GM13976 (cell line): ENCODE data around the gene CFAP70.

Source experiments
- DNase-seq: peaks from one replicate; pipeline ENCODE4 v3.0.0; 2012; ENCODE audit warnings: low spot score
- in situ Hi-C: fragments of 300-500 bp; cut with MboI; formaldehyde crosslinking; loops from one replicate; pipeline ENCODE4 v1.12.0; 2022; ENCODE audit warnings: low sequenced_read_pairs, mixed read lengths, inconsistent platforms; ENCODE audit not compliant: unreplicated experiment
- TF ChIP-seq, protein P1 (sequence below): IDR thresholded peaks from 2 replicates; pipeline ENCODE4 v1.5.1; 2012; ENCODE audit warnings: borderline replicate concordance, mild to moderate bottlenecking; ENCODE audit not compliant: insufficient read depth; ENCODE audit errors: extremely low read depth, missing control alignments, control extremely low read depth

The CFAP70 gene

GRCh38 chr10:73210395-73211105 lies 148.1 kb downstream of the CFAP70 start:
- in situ Hi-C loops: no loop called here
- DNase-seq: no peak
- TF ChIP-seq, protein P1, sequence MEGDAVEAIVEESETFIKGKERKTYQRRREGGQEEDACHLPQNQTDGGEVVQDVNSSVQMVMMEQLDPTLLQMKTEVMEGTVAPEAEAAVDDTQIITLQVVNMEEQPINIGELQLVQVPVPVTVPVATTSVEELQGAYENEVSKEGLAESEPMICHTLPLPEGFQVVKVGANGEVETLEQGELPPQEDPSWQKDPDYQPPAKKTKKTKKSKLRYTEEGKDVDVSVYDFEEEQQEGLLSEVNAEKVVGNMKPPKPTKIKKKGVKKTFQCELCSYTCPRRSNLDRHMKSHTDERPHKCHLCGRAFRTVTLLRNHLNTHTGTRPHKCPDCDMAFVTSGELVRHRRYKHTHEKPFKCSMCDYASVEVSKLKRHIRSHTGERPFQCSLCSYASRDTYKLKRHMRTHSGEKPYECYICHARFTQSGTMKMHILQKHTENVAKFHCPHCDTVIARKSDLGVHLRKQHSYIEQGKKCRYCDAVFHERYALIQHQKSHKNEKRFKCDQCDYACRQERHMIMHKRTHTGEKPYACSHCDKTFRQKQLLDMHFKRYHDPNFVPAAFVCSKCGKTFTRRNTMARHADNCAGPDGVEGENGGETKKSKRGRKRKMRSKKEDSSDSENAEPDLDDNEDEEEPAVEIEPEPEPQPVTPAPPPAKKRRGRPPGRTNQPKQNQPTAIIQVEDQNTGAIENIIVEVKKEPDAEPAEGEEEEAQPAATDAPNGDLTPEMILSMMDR: no peak

DNA sequence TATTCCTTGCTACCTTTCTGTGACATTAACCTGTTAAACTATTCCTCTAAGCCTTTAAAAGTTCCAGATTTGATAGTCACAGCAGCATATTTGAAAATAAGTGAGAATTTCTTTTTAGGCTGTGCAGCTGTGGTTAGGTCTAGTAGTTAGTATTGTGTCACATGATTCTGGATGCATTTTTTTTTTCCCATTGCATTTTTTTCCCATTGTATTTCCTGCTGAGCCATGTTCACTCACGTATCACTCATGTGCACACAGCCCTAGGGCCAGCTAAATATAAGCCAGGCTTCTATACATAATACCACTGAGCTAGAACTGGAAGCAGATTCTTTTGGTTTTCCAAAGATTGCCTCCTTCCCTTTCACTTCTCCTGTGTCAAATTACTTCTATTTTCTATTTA lies 149.0 kb downstream of the CFAP70 start:
- DNase-seq: no peak
- TF ChIP-seq, protein P1: no peak
- in situ Hi-C loops: no loop called here

DNA sequence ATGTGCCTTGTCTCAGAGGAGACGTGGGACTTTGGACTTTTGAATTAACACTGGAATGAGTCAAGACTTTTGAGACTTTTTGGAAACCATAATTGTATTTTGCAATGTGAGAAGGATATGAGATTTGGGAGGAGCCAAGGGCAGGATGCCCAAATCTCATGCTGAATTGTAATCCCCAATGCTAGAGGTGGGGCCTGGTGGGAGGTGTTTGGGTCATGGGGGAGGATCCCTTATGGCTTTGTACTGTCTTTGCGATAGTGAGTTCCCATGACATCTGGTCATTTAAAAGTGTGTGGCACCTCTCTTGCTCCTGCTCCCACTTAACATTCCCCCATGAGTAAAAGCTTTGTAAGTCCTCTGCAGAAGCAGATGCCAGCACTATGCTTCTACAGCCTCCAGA lies 150.8 kb downstream of the CFAP70 start:
- TF ChIP-seq, protein P1: no peak
- DNase-seq: no peak
- in situ Hi-C loops: no loop called here

DNA sequence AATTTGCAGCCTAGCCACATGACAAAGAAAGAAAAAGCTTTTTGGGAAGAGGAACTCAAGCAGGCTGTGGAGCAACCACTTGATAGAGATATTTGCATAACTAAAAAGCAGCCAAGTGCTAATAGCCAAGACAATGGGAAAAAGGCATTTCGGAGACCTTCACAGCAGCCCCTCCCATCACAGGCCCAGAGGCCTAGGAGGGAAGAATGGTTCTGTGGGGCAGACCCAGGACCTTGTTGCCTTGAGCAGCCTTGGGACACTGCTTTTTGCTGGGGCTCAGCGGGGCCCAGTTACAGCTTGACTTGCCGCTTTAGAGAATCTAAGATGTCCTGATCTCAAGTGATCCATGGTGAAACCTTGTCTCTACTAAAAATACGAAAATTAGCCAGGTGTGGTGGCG lies 152.3 kb downstream of the CFAP70 start:
- DNase-seq: no peak
- in situ Hi-C loops: no loop called here
- TF ChIP-seq, protein P1: no peak

DNA sequence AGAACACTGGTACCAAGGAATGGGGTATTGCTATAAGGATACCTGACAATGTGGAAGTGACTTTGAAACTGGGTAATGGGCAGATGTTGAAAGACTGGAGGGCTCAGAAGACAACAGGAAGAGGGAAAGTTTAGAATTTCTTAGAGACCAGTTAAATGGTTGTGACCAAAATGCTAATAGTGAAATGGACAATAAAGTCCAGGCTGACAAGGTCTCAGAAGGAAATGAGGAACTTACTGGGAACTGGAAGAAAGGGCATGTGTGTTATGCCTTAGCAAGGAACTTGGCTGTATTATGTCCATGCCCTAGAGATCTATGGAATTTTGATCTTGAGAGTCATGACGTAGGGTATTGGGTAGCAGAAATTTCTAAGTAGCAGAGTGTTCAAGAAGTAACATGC lies 152.8 kb downstream of the CFAP70 start:
- no peak for DNase-seq
- TF ChIP-seq, protein P1: no peak
- in situ Hi-C loops: no loop called here

- TF ChIP-seq, protein P1: no peak
- no peak for DNase-seq
- in situ Hi-C loops: no loop called here
Measured at GRCh38 chr10:73205081-73205480, 153.6 kb downstream of the CFAP70 start.
